Ishikawa (cell line): Measurements from ENCODE around the gene GATA1.

Experiments used
- CEBPB ChIP-seq: IDR thresholded peaks from 2 replicates; pipeline ENCODE4 v1.6.1; 2012
- EGR1 ChIP-seq: IDR thresholded peaks from 2 replicates; pipeline ENCODE4 v1.6.1; 2012
- EP300 ChIP-seq: IDR thresholded peaks from 2 replicates; pipeline ENCODE4 v1.6.1; 2012; ENCODE audit warnings: borderline replicate concordance
- RAD21 ChIP-seq: IDR thresholded peaks from 2 replicates; pipeline ENCODE4 v1.6.1; 2012; ENCODE audit warnings: low read depth
- TAF1 ChIP-seq: IDR thresholded peaks from 2 replicates; pipeline ENCODE4 v1.6.1; 2012; ENCODE audit warnings: low read depth, mild to moderate bottlenecking
- TCF12 ChIP-seq: IDR thresholded peaks from 2 replicates; pipeline ENCODE4 v1.6.1; 2012; ENCODE audit warnings: low read depth
- TEAD4 ChIP-seq: IDR thresholded peaks from 2 replicates; pipeline ENCODE4 v1.6.1; 2012
- YY1 ChIP-seq: IDR thresholded peaks from 2 replicates; pipeline ENCODE4 v1.6.1; 2012; ENCODE audit warnings: low read depth
- ZBTB7A ChIP-seq: IDR thresholded peaks from 2 replicates; pipeline ENCODE4 v1.6.1; 2012; ENCODE audit warnings: low read depth
- TF ChIP-seq, protein P1 (sequence below): IDR thresholded peaks from 2 replicates; pipeline ENCODE4 v1.6.1; 2012; ENCODE audit warnings: low read depth, mild to moderate bottlenecking
- TF ChIP-seq, protein P2 (sequence below): IDR thresholded peaks from 2 replicates; pipeline ENCODE4 v1.6.1; 2012

DNA sequence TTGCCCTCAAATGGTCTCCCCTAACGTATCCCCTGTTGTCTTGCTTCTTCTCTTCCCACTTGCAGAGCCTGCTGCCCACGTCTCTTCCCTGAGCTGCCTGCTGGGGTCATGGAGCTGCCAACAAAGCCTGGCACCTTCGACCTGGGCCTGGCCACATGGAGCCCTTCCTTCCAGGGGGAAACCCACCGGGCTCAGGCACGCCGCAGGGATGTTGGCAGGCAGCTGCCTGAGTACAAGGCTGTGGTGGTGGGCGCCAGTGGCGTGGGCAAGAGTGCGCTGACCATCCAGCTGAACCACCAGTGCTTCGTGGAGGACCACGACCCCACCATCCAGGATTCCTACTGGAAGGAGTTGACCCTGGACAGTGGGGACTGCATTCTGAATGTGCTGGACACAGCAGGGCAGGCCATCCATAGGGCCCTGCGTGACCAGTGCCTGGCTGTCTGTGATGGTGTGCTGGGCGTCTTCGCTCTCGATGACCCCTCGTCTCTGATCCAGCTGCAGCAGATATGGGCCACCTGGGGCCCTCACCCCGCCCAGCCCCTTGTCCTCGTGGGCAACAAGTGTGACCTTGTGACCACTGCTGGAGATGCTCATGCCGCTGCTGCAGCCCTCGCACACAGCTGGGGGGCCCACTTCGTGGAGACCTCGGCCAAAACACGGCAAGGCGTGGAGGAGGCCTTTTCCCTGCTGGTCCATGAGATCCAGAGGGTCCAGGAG is 42.8 kb downstream of the GATA1 start:
- TF ChIP-seq TAF1 (no peak), TCF12 (no peak), RAD21 (no peak), TEAD4 (no peak), EGR1 (no peak), CEBPB (no peak), ZBTB7A (no peak), YY1 (no peak), EP300 (no peak)
- TF ChIP-seq, protein P1, sequence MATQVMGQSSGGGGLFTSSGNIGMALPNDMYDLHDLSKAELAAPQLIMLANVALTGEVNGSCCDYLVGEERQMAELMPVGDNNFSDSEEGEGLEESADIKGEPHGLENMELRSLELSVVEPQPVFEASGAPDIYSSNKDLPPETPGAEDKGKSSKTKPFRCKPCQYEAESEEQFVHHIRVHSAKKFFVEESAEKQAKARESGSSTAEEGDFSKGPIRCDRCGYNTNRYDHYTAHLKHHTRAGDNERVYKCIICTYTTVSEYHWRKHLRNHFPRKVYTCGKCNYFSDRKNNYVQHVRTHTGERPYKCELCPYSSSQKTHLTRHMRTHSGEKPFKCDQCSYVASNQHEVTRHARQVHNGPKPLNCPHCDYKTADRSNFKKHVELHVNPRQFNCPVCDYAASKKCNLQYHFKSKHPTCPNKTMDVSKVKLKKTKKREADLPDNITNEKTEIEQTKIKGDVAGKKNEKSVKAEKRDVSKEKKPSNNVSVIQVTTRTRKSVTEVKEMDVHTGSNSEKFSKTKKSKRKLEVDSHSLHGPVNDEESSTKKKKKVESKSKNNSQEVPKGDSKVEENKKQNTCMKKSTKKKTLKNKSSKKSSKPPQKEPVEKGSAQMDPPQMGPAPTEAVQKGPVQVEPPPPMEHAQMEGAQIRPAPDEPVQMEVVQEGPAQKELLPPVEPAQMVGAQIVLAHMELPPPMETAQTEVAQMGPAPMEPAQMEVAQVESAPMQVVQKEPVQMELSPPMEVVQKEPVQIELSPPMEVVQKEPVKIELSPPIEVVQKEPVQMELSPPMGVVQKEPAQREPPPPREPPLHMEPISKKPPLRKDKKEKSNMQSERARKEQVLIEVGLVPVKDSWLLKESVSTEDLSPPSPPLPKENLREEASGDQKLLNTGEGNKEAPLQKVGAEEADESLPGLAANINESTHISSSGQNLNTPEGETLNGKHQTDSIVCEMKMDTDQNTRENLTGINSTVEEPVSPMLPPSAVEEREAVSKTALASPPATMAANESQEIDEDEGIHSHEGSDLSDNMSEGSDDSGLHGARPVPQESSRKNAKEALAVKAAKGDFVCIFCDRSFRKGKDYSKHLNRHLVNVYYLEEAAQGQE: no peak
- TF ChIP-seq, protein P2, sequence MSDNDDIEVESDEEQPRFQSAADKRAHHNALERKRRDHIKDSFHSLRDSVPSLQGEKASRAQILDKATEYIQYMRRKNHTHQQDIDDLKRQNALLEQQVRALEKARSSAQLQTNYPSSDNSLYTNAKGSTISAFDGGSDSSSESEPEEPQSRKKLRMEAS: no peak
